HG03442 (cell line): ENCODE data around the gene FHOD3.
A peak's percentile ranks its signal among the peaks of the same experiment; 100 is the strongest.

ENCODE experiments used
- ATAC-seq: cut with Tn5 transposase; IDR thresholded peaks from one replicate; pipeline ENCODE4 v1.9.1; 2021; ENCODE audit warnings: mild to moderate bottlenecking, moderate library complexity; ENCODE audit not compliant: unreplicated experiment

The FHOD3 gene

GRCh38 chr18:36297417-36298125 is at the start of gene FHOD3:
Gene FHOD3 (plus strand): TSS chr18:36297713. CDS start chr18:36297836, 123 bp downstream.
- ATAC-seq: peak; percentile 56

GRCh38 chr18:36249392-36249791 is 48.1 kb upstream of the FHOD3 start:
- no peak for ATAC-seq

- ATAC-seq: no peak
Measured at GRCh38 chr18:36250827-36251226, 46.7 kb upstream of the FHOD3 start.

- no peak for ATAC-seq
Measured at GRCh38 chr18:36255072-36255698, 42.3 kb upstream of the FHOD3 start.

- ATAC-seq: no peak
Measured at GRCh38 chr18:36256094-36256493, 41.4 kb upstream of the FHOD3 start.

DNA sequence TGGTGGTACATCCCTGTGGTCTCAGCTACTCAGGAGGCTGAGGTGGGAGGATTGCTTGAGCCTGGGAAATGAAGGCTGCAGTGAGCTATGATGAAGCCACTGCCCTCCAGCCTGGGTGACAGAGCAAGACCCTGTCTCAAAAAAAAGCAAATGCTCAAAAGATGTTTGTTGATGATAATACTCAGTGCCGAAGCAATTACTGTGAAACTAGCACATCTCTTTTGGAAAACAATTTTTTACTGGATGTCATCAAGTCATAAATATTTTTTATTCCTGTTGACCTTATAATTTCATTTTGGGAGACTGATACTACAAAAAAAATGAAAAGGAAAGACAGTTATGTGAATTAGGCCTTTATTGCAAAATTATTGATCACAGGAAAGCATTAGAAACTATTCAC is 34.5 kb upstream of the FHOD3 start:
- no peak for ATAC-seq

GRCh38 chr18:36264283-36264682 is 33.2 kb upstream of the FHOD3 start:
- ATAC-seq: no peak

- no peak for ATAC-seq
Measured at GRCh38 chr18:36265015-36265414, 32.5 kb upstream of the FHOD3 start.

GRCh38 chr18:36269157-36269556 is 28.4 kb upstream of the FHOD3 start:
- ATAC-seq: no peak

- ATAC-seq: no peak
Measured at GRCh38 chr18:36271153-36271552, 26.4 kb upstream of the FHOD3 start.

DNA sequence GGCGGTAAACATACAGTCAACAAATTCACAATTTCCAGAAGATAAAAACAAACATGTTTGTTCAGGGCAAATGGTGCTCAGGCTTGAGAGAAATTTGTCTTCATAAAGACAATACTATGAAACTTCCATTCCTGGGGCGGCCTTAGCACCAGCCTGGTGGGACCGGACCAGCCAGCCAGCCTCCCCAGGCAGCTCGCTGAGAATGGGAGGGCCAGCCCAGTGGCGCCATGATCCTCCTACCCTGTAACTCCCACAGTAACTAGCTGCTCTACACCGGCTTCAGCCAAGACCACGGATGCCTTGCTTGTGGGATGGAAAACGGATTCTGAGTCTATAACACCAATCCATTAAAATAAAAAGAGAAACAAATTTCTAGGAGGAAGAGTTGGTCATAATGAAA is 24.2 kb upstream of the FHOD3 start:
- no peak for ATAC-seq

DNA sequence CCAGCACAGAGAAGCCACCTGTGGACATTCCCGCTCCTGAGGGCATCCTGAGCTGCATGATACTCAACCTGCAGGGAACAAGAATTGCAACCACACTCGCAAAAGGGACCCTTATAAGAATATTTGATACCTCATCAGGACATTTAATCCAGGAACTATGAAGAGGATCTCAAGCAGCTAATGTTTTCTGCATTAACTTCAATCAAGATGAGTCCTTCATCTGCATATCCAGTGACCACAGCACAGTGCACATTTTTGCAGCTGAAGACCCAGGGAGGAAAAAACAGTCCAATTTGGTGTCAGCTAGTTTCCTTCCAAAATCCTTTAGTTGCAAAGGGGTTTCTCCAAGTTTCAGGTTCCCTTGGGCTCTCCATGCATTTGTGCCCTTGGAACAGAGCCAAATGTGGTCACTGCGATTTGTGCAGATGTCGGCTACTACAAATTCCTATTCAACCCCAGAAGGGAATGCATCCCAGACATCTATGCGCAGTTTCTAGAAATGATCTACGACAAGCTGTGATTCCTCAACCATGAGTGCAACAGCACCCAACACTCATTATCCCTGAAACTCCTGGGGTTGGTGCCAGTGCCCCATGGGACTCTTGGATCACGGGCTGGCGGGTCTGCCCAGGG is 23.3 kb upstream of the FHOD3 start:
- no peak for ATAC-seq

- no peak for ATAC-seq
Measured at GRCh38 chr18:36275561-36275960, 22.0 kb upstream of the FHOD3 start.

DNA sequence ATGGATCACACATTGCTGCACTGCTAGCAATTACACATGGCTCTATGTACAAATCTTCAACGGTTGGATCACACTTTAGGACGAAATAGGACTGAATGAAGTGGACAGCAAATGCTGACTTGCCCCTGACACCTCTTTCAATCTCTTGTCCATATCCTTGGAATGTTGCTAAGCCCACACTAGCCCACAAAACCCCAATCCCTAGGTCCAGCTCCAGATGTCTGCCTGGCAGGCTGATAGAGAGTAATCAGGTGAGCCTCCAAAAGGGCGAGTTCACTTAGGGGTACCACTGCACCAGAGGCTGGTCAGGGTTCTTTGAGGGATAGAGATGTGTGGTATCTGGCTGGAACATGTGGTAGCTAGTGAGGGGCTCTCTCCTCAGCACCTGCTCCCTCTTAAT is 18.5 kb upstream of the FHOD3 start:
- ATAC-seq: no peak

DNA sequence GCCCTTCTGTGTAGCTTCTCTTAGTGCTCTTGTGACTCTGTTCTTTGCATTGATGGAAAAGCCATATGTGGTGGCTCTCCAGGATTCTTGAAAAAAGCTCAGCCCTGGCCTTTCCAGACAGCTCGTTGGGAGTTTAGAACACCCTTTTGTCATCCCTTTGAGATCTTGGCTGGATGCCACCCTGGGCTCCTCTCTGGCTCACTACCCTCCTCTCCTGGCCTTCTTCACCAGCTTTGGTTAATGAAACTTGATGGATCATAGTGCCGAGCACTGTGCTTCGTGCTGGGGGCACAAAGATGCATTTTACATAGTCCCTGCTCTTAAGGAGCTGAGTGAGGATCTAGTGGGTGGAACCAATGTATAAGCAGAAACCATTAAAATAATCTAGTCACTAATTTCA is 15.6 kb upstream of the FHOD3 start:
- ATAC-seq: no peak

- no peak for ATAC-seq
Measured at GRCh38 chr18:36283448-36283847, 14.1 kb upstream of the FHOD3 start.

DNA sequence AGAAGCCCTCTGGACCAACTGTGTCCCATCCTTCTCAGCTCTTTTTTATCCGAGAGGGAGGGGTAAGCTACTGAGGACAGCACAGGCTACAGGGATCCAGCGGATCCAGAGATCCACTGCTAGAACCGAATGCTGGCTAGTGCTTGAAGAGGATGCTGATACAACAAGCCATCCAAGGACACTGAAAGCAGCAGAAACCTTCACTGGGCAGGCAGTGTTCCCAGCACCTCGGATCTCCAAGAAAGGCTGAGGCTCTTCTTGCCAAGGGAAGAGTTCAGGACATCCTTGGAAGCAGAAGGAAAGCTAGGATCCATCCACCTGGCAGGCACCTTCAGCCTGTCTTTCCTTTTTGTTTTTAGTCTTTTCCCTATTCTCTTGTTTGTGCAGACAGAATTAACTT is 13.2 kb upstream of the FHOD3 start:
- no peak for ATAC-seq

GRCh38 chr18:36284671-36285295 is 12.7 kb upstream of the FHOD3 start:
- no peak for ATAC-seq

GRCh38 chr18:36287653-36288052 is 9.9 kb upstream of the FHOD3 start:
- no peak for ATAC-seq

- ATAC-seq: no peak
Measured at GRCh38 chr18:36288689-36289088, 8.8 kb upstream of the FHOD3 start.

- no peak for ATAC-seq
Measured at GRCh38 chr18:36294031-36294430, 3.5 kb upstream of the FHOD3 start.

DNA sequence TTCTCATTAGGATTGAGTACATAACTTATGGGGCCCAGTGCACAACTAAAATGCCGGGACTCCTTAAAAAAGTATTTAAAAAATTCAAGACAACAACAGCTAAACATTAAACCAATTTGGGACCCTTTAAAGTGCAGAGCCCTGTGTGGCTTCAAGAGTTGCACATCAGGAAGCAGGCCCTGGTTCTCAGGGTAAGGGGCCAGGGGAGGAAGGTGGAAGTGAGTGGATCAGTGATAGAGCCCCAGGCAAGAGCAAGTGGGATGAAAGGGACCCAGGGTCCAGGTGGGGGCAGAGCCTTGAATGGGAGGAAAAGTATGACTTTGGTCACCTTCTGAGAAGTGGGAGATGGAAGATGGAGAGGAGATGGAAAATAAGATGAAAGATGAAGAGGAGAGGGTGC is 2.3 kb upstream of the FHOD3 start:
- ATAC-seq: no peak
